Kidney (tissue), 14 donors: ENCODE results near the gene DGAT2L6. TPM values are rescaled to one million over a fixed set of nuclear protein-coding genes. Genes with fewer than 3 reads are reported as not detected.
A peak's percentile ranks its signal among the peaks of the same experiment; 100 is the strongest.
"Not testable (repeated sequence)": the region's sequence is repeated elsewhere in the genome, so short reads cannot be mapped to it uniquely, and the experiment has no call there.

Experiments
- DNase-seq, 5 donors: peaks; one replicate each; pipeline ENCODE4 v3.0.0-alpha.2; 2013 to 2020
- FAIRE-seq: peaks from 2 replicates; lab custom pipeline; 2012; peaks lifted over from hg19 to GRCh38; lab: Jason Lieb, UNC
- H3K27ac ChIP-seq, 2 donors: one replicate each; pipeline ENCODE4 v1.7.0; 2013; ENCODE audit warnings: low read depth in 2 of 2, low read length in 2 of 2, inconsistent platforms in 1 of 2
- H3K27me3 ChIP-seq: one replicate; pipeline ENCODE4 v1.7.1; 2013; ENCODE audit warnings: low read length, inconsistent platforms; ENCODE audit not compliant: control insufficient read depth, insufficient read depth
- H3K36me3 ChIP-seq, 3 donors: one replicate each; pipeline versions ENCODE4 v1.7.0 to v1.7.1; 2013; ENCODE audit warnings: low read length in 3 of 3, control low read depth in 1 of 3, inconsistent platforms in 1 of 3; ENCODE audit not compliant: insufficient read depth in 3 of 3, control insufficient read depth in 2 of 3
- H3K4me1 ChIP-seq, 3 donors: one replicate each; pipeline versions ENCODE4 v1.7.0 to v1.7.1; 2013; ENCODE audit warnings: low read length in 3 of 3, inconsistent platforms in 1 of 3, low read depth in 1 of 3; ENCODE audit not compliant: control insufficient read depth in 2 of 3, insufficient read depth in 2 of 3
- H3K4me3 ChIP-seq, 3 donors: one replicate each; pipeline versions ENCODE4 v1.7.0 to v1.8.1; 2013; ENCODE audit warnings: low read length in 3 of 3, control low read depth in 1 of 3, inconsistent platforms in 1 of 3
- H3K9ac ChIP-seq, 3 donors: one replicate each; pipeline versions ENCODE4 v1.7.0 to v1.7.1; 2013; ENCODE audit warnings: low read length in 3 of 3, control low read depth in 1 of 3, inconsistent platforms in 1 of 3
- H3K9me3 ChIP-seq, 3 donors: one replicate each; pipeline versions ENCODE4 v1.7.0 to v1.7.1; 2013; ENCODE audit warnings: low read length in 3 of 3, control low read depth in 1 of 3, inconsistent platforms in 1 of 3; ENCODE audit not compliant: control insufficient read depth in 2 of 3, insufficient read depth in 1 of 3
- intact Hi-C: fragments of 100-400 bp; cut with DNase I; formaldehyde crosslinking; loops from one replicate; pipeline ENCODE4 v1.11.1; 2022
- polyA plus RNA-seq: library from polyadenylated mRNA; stranded (reverse); fragments of 350-450 nt; fragmentation: Illumina TruSeq; extraction: RNeasy Lipid Tissue Mini Kit (QIAGEN cat#74804); gene quantifications from one replicate; pipeline ENCODE4 v1.2.3, GENCODE V29; 2014; ENCODE audit warnings: low read depth, low replicate concordance; ENCODE audit not compliant: insufficient read depth
- total RNA-seq: library from RNA; stranded (reverse); fragmentation: NEBNext Ultra II Directional; extraction: Animal tissue kit (Norgen Biotek cat#: 25700); gene quantifications from one replicate; pipeline ENCODE4 v1.2.1, GENCODE V29; 2021
- TF ChIP-seq, protein P1 (sequence below): IDR thresholded peaks from 3 replicates; pipeline ENCODE4 v1.5.1; 2012; ENCODE audit warnings: mild to moderate bottlenecking, moderate library complexity, borderline replicate concordance; ENCODE audit not compliant: insufficient read depth; ENCODE audit errors: extremely low read depth
- donor health status: control.
- donor health status: control.
- donor health status: control.
- donor health status: control.
- donor health status: control.
- donor health status: DM: yes; HTN: yes; CAD: no.
- donor health status: Normal renal cell carcinoma (clear cell type).

Gene DGAT2L6
- total and polyA plus RNA-seq, 2 donors from 2014 or later = not detected

DNA sequence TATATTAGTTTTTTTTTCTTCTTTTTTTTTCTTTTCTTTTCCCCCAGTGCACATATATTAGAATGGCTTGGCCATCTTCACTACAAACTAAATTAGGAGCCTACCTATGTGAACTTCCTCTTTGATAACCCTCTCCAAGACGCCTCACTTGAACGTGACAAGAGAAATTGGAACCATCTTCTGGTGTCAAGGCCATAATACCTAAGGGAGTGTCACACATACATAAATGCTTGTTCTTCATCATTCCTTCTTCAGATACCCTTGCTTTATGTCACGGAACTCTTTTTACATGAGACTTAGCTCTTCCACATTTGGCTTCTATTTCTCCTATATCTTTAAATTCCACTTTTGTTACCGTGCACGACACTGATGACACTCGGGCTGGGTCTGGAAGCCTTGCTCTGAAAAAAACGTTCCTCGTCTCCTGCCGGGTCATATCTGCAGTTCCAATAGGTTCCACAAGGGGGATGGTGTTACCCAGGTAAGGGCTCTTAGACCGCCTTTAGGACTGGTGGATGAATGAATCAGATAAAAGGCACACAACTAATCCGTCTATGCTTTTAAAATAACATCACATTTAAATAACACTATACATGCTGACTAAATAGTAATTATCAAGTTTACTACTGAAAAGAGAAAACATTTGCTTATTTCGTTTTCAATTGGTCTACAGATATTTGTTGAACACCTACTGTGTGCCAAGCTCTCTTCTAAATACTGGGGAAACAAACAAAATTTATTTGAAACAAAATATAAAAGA, 19.9 kb downstream of the DGAT2L6 start:
- no peaks in the 10 kb centered on the region for H3K27me3 ChIP-seq
- no peaks in the 10 kb centered on the region for H3K4me1 ChIP-seq
- peak; percentile 45 for FAIRE-seq
- H3K9me3 ChIP-seq = no peaks in the 10 kb centered on the region
- TF ChIP-seq, protein P1, sequence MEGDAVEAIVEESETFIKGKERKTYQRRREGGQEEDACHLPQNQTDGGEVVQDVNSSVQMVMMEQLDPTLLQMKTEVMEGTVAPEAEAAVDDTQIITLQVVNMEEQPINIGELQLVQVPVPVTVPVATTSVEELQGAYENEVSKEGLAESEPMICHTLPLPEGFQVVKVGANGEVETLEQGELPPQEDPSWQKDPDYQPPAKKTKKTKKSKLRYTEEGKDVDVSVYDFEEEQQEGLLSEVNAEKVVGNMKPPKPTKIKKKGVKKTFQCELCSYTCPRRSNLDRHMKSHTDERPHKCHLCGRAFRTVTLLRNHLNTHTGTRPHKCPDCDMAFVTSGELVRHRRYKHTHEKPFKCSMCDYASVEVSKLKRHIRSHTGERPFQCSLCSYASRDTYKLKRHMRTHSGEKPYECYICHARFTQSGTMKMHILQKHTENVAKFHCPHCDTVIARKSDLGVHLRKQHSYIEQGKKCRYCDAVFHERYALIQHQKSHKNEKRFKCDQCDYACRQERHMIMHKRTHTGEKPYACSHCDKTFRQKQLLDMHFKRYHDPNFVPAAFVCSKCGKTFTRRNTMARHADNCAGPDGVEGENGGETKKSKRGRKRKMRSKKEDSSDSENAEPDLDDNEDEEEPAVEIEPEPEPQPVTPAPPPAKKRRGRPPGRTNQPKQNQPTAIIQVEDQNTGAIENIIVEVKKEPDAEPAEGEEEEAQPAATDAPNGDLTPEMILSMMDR = peak; percentile 53
- H3K36me3 ChIP-seq = no peaks in the 10 kb centered on the region
- H3K4me3 ChIP-seq = peak overlapping the region in 1 of 3 donors; percentile 25
- no peak overlapping the region for H3K27ac ChIP-seq
- DNase-seq = peak in 3 of 5 donors; percentile 16 to 34 (median 31)
- intact Hi-C loops = no loop called here
- H3K9ac ChIP-seq = no peak overlapping the region

DNA sequence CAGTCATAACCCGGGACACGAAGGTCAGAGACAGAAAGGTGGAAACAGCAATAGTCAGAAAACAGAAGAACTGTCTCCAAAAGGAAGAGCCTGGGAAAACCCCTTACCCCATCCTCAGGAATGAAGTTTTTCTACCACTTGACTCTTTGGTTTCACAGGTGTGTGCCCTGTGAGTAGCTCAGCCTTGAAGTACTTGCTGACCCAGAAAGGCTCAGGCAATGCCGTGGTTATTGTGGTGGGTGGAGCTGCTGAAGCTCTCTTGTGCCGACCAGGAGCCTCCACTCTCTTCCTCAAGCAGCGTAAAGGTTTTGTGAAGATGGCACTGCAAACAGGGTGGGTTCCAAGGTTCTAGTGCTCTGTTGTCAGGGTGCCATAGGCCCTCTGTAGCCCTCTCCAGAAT, 24.4 kb downstream of the DGAT2L6 start:
- no peaks in the 10 kb centered on the region for H3K4me1 ChIP-seq
- no peak overlapping the region for H3K4me3 ChIP-seq
- FAIRE-seq (no peak), DNase-seq (no peak)
- H3K36me3 ChIP-seq = no peaks in the 10 kb centered on the region
- H3K9ac ChIP-seq = no peak overlapping the region
- no peaks in the 10 kb centered on the region for H3K9me3 ChIP-seq
- H3K27me3 ChIP-seq = no peaks in the 10 kb centered on the region
- H3K27ac ChIP-seq = no peak overlapping the region
- TF ChIP-seq, protein P1 = no peak
- intact Hi-C loops = no loop called here

DNA sequence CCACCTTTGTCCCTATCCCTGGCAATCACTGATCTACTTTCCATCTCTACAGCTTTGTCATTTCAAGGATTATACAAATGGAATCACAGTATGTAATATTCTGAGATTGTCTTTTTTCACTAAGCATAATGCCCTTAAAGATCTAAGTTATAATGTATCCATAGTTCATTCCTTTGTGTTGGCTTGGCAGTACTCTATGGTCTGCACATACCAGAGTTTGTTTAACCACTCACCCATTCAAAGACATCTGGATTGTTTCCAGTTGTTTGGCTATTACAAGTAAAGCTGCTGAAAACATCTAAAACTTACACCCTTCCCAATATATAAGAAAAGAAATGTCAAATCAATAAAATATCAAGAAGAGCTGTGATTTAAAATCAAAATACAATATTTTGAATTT, 31.2 kb downstream of the DGAT2L6 start:
- no peaks in the 10 kb centered on the region for H3K4me1 ChIP-seq
- TF ChIP-seq, protein P1 = no peak
- no peak overlapping the region for H3K9ac ChIP-seq
- no peaks in the 10 kb centered on the region for H3K9me3 ChIP-seq
- no peaks in the 10 kb centered on the region for H3K27me3 ChIP-seq
- H3K27ac ChIP-seq = no peak overlapping the region
- no peak for DNase-seq
- no peaks in the 10 kb centered on the region for H3K36me3 ChIP-seq
- intact Hi-C loops = no loop called here
- no peak overlapping the region for H3K4me3 ChIP-seq
- FAIRE-seq = no peak

DNA sequence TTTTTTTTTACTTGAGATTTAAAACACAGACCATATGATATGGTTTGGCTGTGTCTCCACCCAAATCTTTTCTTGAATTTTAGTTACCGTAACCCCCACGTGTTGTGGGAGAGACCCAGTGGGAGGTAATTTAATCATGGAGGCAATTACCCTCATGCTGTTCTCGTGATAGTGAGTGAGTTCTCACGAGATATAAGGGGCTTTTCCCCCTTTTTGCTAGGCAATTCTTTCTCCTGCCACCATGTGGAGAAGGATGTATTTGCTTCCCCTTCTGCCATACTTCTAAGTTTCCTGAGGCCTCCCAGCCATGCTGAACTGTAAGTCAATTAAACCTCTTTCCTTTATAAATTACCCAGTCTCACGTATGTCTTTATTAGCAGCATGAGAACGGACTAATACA, 32.3 kb downstream of the DGAT2L6 start:
- DNase-seq, FAIRE-seq, H3K4me1 ChIP-seq, H3K9me3 ChIP-seq, H3K27me3 ChIP-seq, H3K9ac ChIP-seq, H3K27ac ChIP-seq, intact Hi-C loops, H3K36me3 ChIP-seq, H3K4me3 ChIP-seq: not testable (repeated sequence)
